ENCODE data around the gene PPP1R15A.

PPP1R15A gene

GRCh38 chr19:48836089-48837017, 35.9 kb upstream of the PPP1R15A start, which contains the start of gene HSD17B14:
TSS of gene HSD17B14 (minus strand) at chr19:48836491. CDS start at chr19:48836411, 80 bp downstream.
- peak within 1 kb of the TSS; percentile 64 for H3K14ac ChIP-seq (ENCODE audit: low read length)
- no peaks in the 10 kb centered on the region for H3K27me3 ChIP-seq (ENCODE audit: control insufficient read depth in 3 of 3, insufficient read depth in 3 of 3, low read depth in 1 of 3, low read length in 3 of 3)
- peak within 1 kb of the TSS; percentile 95 for H3K9ac ChIP-seq (ENCODE audit: low read depth, low read length, poor library complexity)
- H3K4me3 ChIP-seq (ENCODE audit: low read length in 2 of 2) = peak within 1 kb of the TSS; percentile 26 to 86
- peak within 1 kb of the TSS; percentile 89 for H3K4me2 ChIP-seq (ENCODE audit: insufficient read depth, low read length, poor library complexity, severe bottlenecking)
- H4K91ac ChIP-seq (ENCODE audit: low read depth, low read length, poor library complexity) = peak within 1 kb of the TSS; percentile 75
- no peaks in the 10 kb centered on the region for H3K79me1 ChIP-seq (ENCODE audit: low read depth, low read length)
- peak within 1 kb of the TSS; percentile 63 for H2BK15ac ChIP-seq (ENCODE audit: low read length)
- peaks cover 16 to 29% of the 10 kb centered on the region in 2 donors for H3K36me3 ChIP-seq (replicated peaks in 1 of 2; ENCODE audit: control insufficient read depth in 2 of 2, insufficient read depth in 2 of 2, low read length in 2 of 2)
- peak within 1 kb of the TSS; percentile 96 for H2AK5ac ChIP-seq (ENCODE audit: low read depth, low read length)
- H2AFZ ChIP-seq (ENCODE audit: low read length) = peak within 1 kb of the TSS; percentile 63
- H2BK5ac ChIP-seq (ENCODE audit: low read length) = peak within 1 kb of the TSS; percentile 94
- H3K18ac ChIP-seq (ENCODE audit: low read length) = peak within 1 kb of the TSS; percentile 99
- no peak within 1 kb of the TSS for H4K8ac ChIP-seq (ENCODE audit: low read depth, low read length)
- peak within 1 kb of the TSS; percentile 6 for H3K23ac ChIP-seq (ENCODE audit: low read depth, low read length, poor library complexity)
- peak; percentile 81 for DNase-seq (ENCODE audit: low spot score)
- H3K27ac ChIP-seq (replicated peaks; ENCODE audit: low read length) = peak within 1 kb of the TSS; percentile 90
- H3K4me1 ChIP-seq (ENCODE audit: control insufficient read depth in 2 of 2, insufficient read depth in 1 of 2, low read depth in 1 of 2, low read length in 2 of 2) = peaks cover 7 to 8% of the 10 kb centered on the region in 2 donors
- no CpG with 5 or more reads among the region's 35 CpGs for WGBS, 2 donors (ENCODE audit: extremely low coverage in 2 of 2, insufficient read length in 2 of 2, insufficient replicate concordance in 1 of 2)
- H3K4ac ChIP-seq (ENCODE audit: low read length) = no peak within 1 kb of the TSS
- H3K9me3 ChIP-seq (replicated peaks in 1 of 2; ENCODE audit: control insufficient read depth in 2 of 2, insufficient read depth in 1 of 2, low read depth in 1 of 2, low read length in 2 of 2) = peaks cover 0 to 3% of the 10 kb centered on the region in 2 donors
- H2BK12ac ChIP-seq (ENCODE audit: low read length) = no peak within 1 kb of the TSS
- no peak within 1 kb of the TSS for H2BK120ac ChIP-seq (ENCODE audit: low read depth, low read length)

GRCh38 chr19:48837051-48837524, 35.1 kb upstream of the PPP1R15A start:
- peak; percentile 93 for DNase-seq (ENCODE audit: low spot score)
- no CpG with 5 or more reads among the region's 29 CpGs for WGBS, 2 donors (ENCODE audit: extremely low coverage in 2 of 2, insufficient read length in 2 of 2, insufficient replicate concordance in 1 of 2)
- H3K27ac ChIP-seq (replicated peaks; ENCODE audit: low read length) = peak overlapping the region; percentile 90

GRCh38 chr19:48837687-48838086, 34.5 kb upstream of the PPP1R15A start:
- H2BK12ac ChIP-seq (ENCODE audit: low read length) = no peak overlapping the region
- peak overlapping the region; percentile 75 for H2BK5ac ChIP-seq (ENCODE audit: low read length)
- H3K4ac ChIP-seq (ENCODE audit: low read length) = no peak overlapping the region
- no peak overlapping the region for H3K14ac ChIP-seq (ENCODE audit: low read length)
- peak overlapping the region in 1 of 2 donors; percentile 65 for H3K4me3 ChIP-seq (ENCODE audit: low read length in 2 of 2)
- peak overlapping the region; percentile 77 for H3K9ac ChIP-seq (ENCODE audit: low read depth, low read length, poor library complexity)
- no peak overlapping the region for H4K8ac ChIP-seq (ENCODE audit: low read depth, low read length)
- H3K4me2 ChIP-seq (ENCODE audit: insufficient read depth, low read length, poor library complexity, severe bottlenecking) = peak overlapping the region; percentile 78
- peak; percentile 50 for DNase-seq (ENCODE audit: low spot score)
- H3K4me1 ChIP-seq (ENCODE audit: control insufficient read depth in 2 of 2, insufficient read depth in 1 of 2, low read depth in 1 of 2, low read length in 2 of 2) = peaks cover 7 to 8% of the 10 kb centered on the region in 2 donors
- no peak overlapping the region for H2BK15ac ChIP-seq (ENCODE audit: low read length)
- no peaks in the 10 kb centered on the region for H3K79me1 ChIP-seq (ENCODE audit: low read depth, low read length)
- WGBS, 2 donors (ENCODE audit: extremely low coverage in 2 of 2, insufficient read length in 2 of 2, insufficient replicate concordance in 1 of 2) = no CpG with 5 or more reads among the region's 9 CpGs
- peak overlapping the region; percentile 90 for H3K27ac ChIP-seq (replicated peaks; ENCODE audit: low read length)
- peak overlapping the region; percentile 76 for H3K18ac ChIP-seq (ENCODE audit: low read length)
- peaks cover 11 to 22% of the 10 kb centered on the region in 2 donors for H3K36me3 ChIP-seq (replicated peaks in 1 of 2; ENCODE audit: control insufficient read depth in 2 of 2, insufficient read depth in 2 of 2, low read length in 2 of 2)
- peak overlapping the region; percentile 56 for H2AK5ac ChIP-seq (ENCODE audit: low read depth, low read length)
- H3K23ac ChIP-seq (ENCODE audit: low read depth, low read length, poor library complexity) = no peak overlapping the region
- peaks cover 0 to 3% of the 10 kb centered on the region in 2 donors for H3K9me3 ChIP-seq (replicated peaks in 1 of 2; ENCODE audit: control insufficient read depth in 2 of 2, insufficient read depth in 1 of 2, low read depth in 1 of 2, low read length in 2 of 2)
- no peak overlapping the region for H4K91ac ChIP-seq (ENCODE audit: low read depth, low read length, poor library complexity)
- H2AFZ ChIP-seq (ENCODE audit: low read length) = no peak overlapping the region
- no peak overlapping the region for H2BK120ac ChIP-seq (ENCODE audit: low read depth, low read length)
- no peaks in the 10 kb centered on the region for H3K27me3 ChIP-seq (ENCODE audit: control insufficient read depth in 3 of 3, insufficient read depth in 3 of 3, low read depth in 1 of 3, low read length in 3 of 3)

More at GRCh38 chr19:48837051-48837524, 35.1 kb upstream of the PPP1R15A start:
- no peaks in the 10 kb centered on the region for H3K27me3 ChIP-seq (ENCODE audit: control insufficient read depth in 3 of 3, insufficient read depth in 3 of 3, low read depth in 1 of 3, low read length in 3 of 3)
- H3K79me1 ChIP-seq (ENCODE audit: low read depth, low read length) = no peaks in the 10 kb centered on the region
- H3K4me1 ChIP-seq (ENCODE audit: control insufficient read depth in 2 of 2, insufficient read depth in 1 of 2, low read depth in 1 of 2, low read length in 2 of 2) = peaks cover 7 to 8% of the 10 kb centered on the region in 2 donors
- H3K36me3 ChIP-seq (replicated peaks in 1 of 2; ENCODE audit: control insufficient read depth in 2 of 2, insufficient read depth in 2 of 2, low read length in 2 of 2) = peaks cover 14 to 26% of the 10 kb centered on the region in 2 donors
- H3K23ac ChIP-seq (ENCODE audit: low read depth, low read length, poor library complexity) = no peak overlapping the region
- H2BK15ac ChIP-seq (ENCODE audit: low read length) = peak overlapping the region; percentile 59
- H2BK5ac ChIP-seq (ENCODE audit: low read length) = no peak overlapping the region
- no peak overlapping the region for H2BK120ac ChIP-seq (ENCODE audit: low read depth, low read length)
- no peak overlapping the region for H3K14ac ChIP-seq (ENCODE audit: low read length)
- H2BK12ac ChIP-seq (ENCODE audit: low read length) = no peak overlapping the region
- H2AK5ac ChIP-seq (ENCODE audit: low read depth, low read length) = no peak overlapping the region
- peak overlapping the region; percentile 21 to 86 for H3K4me3 ChIP-seq (ENCODE audit: low read length in 2 of 2)
- H2AFZ ChIP-seq (ENCODE audit: low read length) = peak overlapping the region; percentile 23
- H3K4ac ChIP-seq (ENCODE audit: low read length) = no peak overlapping the region
- H4K8ac ChIP-seq (ENCODE audit: low read depth, low read length) = no peak overlapping the region
- peak overlapping the region; percentile 96 for H3K18ac ChIP-seq (ENCODE audit: low read length)
- H3K9me3 ChIP-seq (replicated peaks in 1 of 2; ENCODE audit: control insufficient read depth in 2 of 2, insufficient read depth in 1 of 2, low read depth in 1 of 2, low read length in 2 of 2) = peaks cover 0 to 3% of the 10 kb centered on the region in 2 donors
- peak overlapping the region; percentile 59 for H4K91ac ChIP-seq (ENCODE audit: low read depth, low read length, poor library complexity)
- peak overlapping the region; percentile 77 for H3K9ac ChIP-seq (ENCODE audit: low read depth, low read length, poor library complexity)
- H3K4me2 ChIP-seq (ENCODE audit: insufficient read depth, low read length, poor library complexity, severe bottlenecking) = peak overlapping the region; percentile 89

GRCh38 chr19:48841047-48841446, 31.2 kb upstream of the PPP1R15A start:
- Histone ChIP-seq H3K36me3 (replicated peaks in 1 of 2; ENCODE audit: control insufficient read depth in 2 of 2, insufficient read depth in 2 of 2, low read length in 2 of 2) (peaks cover 11 to 34% of the 10 kb centered on the region in 2 donors), H3K4ac (ENCODE audit: low read length) (no peak overlapping the region), H2BK5ac (ENCODE audit: low read length) (peak overlapping the region; percentile 24), H2BK120ac (ENCODE audit: low read depth, low read length) (no peak overlapping the region), H3K4me1 (ENCODE audit: control insufficient read depth in 2 of 2, insufficient read depth in 1 of 2, low read depth in 1 of 2, low read length in 2 of 2) (peaks cover 4% of the 10 kb centered on the region in 2 donors), H3K18ac (ENCODE audit: low read length) (no peak overlapping the region), H3K4me2 (ENCODE audit: insufficient read depth, low read length, poor library complexity, severe bottlenecking) (no peak overlapping the region), H3K27ac (replicated peaks; ENCODE audit: low read length) (no peak overlapping the region), H4K91ac (ENCODE audit: low read depth, low read length, poor library complexity) (no peak overlapping the region), H3K9ac (ENCODE audit: low read depth, low read length, poor library complexity) (no peak overlapping the region), H3K79me1 (ENCODE audit: low read depth, low read length) (no peaks in the 10 kb centered on the region), H3K4me3 (ENCODE audit: low read length in 2 of 2) (no peak overlapping the region), H2AK5ac (ENCODE audit: low read depth, low read length) (peak overlapping the region; percentile 74), H4K8ac (ENCODE audit: low read depth, low read length) (no peak overlapping the region), H3K14ac (ENCODE audit: low read length) (no peak overlapping the region), H2AFZ (ENCODE audit: low read length) (no peak overlapping the region), H2BK15ac (ENCODE audit: low read length) (no peak overlapping the region), H3K27me3 (ENCODE audit: control insufficient read depth in 3 of 3, insufficient read depth in 3 of 3, low read depth in 1 of 3, low read length in 3 of 3) (no peaks in the 10 kb centered on the region), H3K23ac (ENCODE audit: low read depth, low read length, poor library complexity) (no peak overlapping the region), H2BK12ac (ENCODE audit: low read length) (no peak overlapping the region), H3K9me3 (replicated peaks in 1 of 2; ENCODE audit: control insufficient read depth in 2 of 2, insufficient read depth in 1 of 2, low read depth in 1 of 2, low read length in 2 of 2) (peaks cover 0 to 3% of the 10 kb centered on the region in 2 donors)
- no CpG with 5 or more reads among the region's 16 CpGs for WGBS, 2 donors (ENCODE audit: extremely low coverage in 2 of 2, insufficient read length in 2 of 2, insufficient replicate concordance in 1 of 2)
- DNase-seq (ENCODE audit: low spot score) = no peak

Measured in neuronal stem cell (in vitro differentiated cells).